NOMO-1 (cell line): ENCODE results near the gene SRGAP1.
"Not testable (repeated sequence)": the region's sequence is repeated elsewhere in the genome, so short reads cannot be mapped to it uniquely, and the experiment has no call there.

Experiments used
- DNase-seq, 2 experiments: peaks; one replicate each; lab custom pipeline; 2025; ENCODE audit not compliant: unreplicated experiment in 2 of 2; lab: John Stamatoyannopoulos, UW

The SRGAP1 gene

GRCh38 chr12:63864454-63864706 lies 19.9 kb downstream of the SRGAP1 start:
- no peak for DNase-seq

- no peak for DNase-seq
Observed at GRCh38 chr12:63865448-63865847, 20.9 kb downstream of the SRGAP1 start.

GRCh38 chr12:63867053-63867452 lies 22.6 kb downstream of the SRGAP1 start:
- DNase-seq, result no peak

GRCh38 chr12:63869656-63870055 lies 25.2 kb downstream of the SRGAP1 start:
- no peak for DNase-seq

- DNase-seq, result no peak
Observed at GRCh38 chr12:63870838-63871237, 26.3 kb downstream of the SRGAP1 start.

- no peak for DNase-seq
Observed at GRCh38 chr12:63874897-63875480, 30.5 kb downstream of the SRGAP1 start.

DNA sequence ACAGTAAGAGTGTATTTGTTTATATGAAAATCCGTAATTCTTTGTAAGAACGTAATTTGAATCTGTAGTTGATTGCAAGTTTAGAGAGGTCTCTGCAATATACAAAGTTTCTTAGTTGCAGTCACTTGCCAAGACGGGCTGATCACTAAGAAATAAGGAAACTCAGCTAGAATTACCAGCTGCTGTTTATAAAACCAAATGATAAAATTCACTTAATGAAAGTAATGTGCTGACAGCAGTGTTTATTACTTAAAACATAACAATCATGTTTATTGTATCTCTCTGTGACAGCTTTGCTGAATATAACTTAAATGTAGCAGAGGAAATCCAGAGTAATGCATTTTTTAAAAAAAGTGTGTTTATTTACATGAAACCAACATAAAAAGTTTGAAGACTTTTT lies 31.2 kb downstream of the SRGAP1 start:
- no peak for DNase-seq

DNA sequence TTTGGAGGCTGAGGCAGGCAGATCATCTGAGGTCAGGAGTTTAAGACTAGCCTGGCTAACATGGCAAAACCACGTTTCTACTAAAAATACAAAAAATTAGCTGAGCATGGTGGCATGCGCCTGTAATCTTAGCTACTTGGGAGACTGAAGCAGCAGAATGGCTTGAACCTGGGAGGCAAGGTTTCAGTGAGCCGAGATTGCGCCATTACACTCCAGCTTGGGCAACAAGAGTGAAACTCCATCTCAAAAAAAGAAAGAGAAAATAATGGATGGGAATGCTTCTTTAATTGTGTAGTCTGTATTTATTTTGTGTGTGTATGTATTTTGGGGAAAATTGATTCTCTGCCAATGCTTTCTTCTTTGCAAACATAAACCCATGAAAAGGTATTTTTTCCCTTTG lies 32.5 kb downstream of the SRGAP1 start:
- DNase-seq, result no peak

- no peak for DNase-seq
Observed at GRCh38 chr12:63877693-63878092, 33.2 kb downstream of the SRGAP1 start.

DNA sequence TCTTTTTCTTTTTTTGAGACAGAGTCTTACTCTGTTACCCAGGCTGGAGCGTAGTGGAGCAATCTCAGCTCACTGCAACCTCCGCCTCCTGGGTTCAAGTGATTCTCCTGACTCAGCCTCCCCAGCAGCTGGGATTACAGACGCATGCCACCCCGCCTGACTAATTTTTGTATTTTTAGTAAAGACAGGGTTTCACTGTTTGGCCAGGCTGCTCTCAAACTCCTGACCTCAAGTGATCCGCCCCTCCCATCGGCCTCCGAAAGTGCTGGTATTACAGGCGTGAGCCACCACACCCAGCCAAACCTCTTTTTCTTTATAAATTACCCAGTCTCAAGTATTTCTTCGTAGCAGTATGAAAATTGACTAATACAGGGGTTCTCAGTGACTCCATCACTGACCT lies 35.7 kb downstream of the SRGAP1 start:
- not testable (repeated sequence) for DNase-seq

DNA sequence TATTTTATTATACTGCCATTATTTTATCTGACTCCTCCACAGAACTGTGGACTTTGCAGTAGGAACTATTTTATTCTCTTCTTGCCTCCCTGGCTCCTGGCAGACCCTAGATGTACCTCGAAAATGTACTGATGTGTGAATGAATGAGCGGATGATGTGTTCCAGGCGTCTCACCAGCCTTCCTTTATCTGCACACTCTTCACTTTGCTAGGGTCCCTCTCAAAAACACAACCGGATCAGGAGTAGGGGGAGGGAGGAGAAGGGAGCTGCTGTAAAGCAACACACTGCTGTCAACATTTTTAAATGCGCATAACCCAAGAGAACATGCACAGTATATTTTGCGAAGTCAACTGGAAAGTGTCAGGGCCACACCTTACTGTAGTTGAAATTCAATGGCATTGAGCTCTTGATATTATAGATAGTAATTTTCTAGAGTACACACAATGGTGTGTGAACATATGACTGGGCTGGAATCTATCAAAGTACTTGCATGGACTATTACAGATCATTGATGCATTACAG lies 36.3 kb downstream of the SRGAP1 start:
- no peak for DNase-seq

DNA sequence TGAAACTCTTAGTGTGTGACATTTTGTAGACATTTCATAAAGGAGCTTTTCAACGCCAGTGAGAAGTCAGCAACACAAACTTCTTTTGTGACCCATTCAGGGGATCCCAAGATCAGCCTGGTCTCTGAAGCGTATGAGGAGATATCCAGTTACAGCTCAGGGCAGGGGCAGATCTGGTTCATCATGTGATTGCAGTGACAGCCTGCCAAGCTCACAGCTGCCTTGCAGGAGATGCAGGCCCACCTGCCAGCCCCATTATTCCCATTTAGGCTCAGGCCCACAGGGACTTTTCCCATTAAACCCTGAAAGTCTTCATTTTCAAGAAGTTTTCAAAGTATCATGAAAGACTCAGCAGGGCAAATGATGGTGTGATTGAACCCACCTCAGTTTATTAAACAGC lies 38.3 kb downstream of the SRGAP1 start:
- DNase-seq, result no peak

DNA sequence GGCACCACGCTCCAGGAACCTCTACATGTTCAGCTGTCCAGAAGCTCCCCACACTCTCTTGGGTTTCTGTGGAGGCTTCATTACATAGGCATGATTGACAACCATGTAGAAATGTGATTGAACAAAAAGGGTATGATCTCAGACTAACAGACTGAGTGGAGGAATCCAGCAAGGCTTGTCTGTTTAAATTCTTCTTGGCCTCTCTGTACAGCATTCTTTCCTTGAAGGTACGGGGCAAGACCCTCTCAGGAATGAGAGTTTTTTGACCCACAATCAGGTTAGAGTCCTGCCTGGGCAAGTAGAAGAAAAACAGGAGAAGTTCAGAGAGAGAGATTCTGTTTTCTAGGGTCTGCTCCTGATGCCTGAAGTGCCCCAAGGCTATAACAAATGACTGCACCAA lies 40.9 kb downstream of the SRGAP1 start:
- DNase-seq, result no peak

- no peak for DNase-seq
Observed at GRCh38 chr12:63888908-63889635, 44.6 kb downstream of the SRGAP1 start.

DNA sequence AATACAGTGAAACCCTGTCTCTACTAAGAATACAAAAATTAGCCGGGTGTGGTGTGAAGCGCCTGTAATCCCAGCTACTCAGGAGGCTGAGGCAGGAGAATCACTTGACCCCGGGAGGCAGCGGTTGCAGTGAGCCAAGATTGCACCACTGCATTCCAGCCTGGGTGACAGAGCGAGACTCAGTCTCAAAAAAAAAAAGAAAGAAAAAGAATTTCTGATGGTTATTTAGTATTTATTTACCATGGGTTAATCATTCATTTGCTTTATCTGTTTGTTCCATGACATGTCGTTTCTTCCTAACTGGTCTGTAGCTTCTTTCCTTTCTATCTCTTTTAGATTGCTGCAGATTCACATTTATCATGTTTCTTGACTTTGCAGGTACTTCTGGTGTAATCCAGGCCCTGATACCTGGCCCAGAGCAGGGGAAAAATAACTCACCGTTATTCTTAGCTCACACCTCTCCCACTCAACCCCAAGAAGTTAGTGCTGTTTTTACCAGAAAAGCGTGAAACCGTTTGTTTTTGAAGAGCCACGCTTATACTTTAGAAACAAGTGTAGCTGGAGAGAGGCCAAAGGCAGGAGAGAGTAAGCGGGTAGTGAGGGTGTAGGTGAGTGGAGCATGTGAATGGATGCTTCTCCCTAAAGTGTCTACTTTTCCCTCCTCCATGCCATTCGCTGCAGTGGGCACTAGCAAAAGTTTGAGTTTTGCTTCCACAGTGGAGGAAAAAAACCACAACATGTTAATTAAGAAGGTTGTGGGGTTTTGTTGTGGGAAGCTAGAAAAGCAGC lies 45.4 kb downstream of the SRGAP1 start:
- DNase-seq, result no peak

DNA sequence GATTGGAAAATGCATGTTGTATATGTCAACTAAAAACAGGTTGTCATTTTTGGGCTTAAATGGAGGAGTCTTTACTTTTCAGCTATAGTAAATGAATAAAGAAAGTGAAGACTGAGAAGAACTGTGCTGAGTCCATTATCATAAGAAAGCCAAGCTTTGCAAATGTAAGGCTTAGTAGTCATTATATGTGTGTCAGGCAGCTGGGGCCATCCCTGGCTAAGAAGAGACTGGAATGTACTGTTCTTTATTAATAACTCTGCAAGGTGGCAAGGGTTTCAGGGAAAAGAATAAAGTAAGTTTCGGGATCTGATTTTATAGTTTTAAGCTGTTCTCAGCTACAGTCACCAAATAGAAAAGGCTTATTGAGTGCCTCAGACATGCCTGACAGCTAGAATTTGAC lies 48.7 kb downstream of the SRGAP1 start:
- no peak for DNase-seq

GRCh38 chr12:63894132-63894531 lies 49.6 kb downstream of the SRGAP1 start:
- DNase-seq, result peak; percentile 80 to 94

DNA sequence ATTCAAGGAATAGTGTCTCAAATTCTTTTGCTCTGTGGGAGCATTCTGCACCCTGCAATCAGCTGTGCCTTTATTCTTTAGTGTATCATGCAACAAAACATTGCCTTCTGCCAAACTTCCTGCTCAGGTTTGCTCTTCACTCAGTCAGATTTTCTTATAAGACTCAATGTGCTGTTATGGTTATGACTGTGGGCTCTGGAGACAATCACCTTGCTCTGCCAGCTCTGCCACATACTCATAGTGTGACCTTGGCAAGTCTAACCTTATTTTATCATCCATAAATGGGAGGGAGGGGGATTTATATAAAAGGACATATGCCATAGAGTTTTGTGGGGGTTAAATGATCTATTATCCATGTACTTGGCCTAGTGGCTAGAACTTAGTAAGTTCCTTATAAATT lies 51.3 kb downstream of the SRGAP1 start:
- no peak for DNase-seq

GRCh38 chr12:63897931-63898330 lies 53.4 kb downstream of the SRGAP1 start:
- DNase-seq, result no peak

GRCh38 chr12:63898764-63899337 lies 54.4 kb downstream of the SRGAP1 start:
- no peak for DNase-seq

DNA sequence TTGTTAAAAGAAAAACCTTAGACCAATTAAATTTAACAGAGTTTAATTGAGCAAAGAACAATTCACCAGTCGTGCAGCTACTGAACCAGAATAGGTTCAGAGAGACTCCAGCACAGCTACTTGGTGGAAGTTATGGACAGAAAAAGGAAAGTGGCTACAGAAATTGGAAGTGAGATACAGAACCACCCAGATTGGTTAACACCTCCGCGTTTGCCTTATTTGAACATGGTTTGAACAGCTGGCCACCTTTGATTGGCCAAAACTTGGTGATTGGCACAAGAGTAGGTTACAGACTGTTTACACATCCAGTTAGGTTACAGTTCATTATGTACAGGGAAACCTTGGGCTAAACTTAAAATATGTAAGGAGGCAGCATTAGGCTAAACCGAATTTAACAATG lies 54.9 kb downstream of the SRGAP1 start:
- DNase-seq, result no peak
